Lower leg skin (tissue), 3 donors: ENCODE measurements around the gene TXNDC15.

Experiments used
- POLR2A ChIP-seq, 2 donors: fragments of 450-650 bp; IDR thresholded peaks; one replicate each; pipeline ENCODE4 v1.6.1; 2016 to 2017; ENCODE audit warnings: antibody characterized with exemption in 2 of 2, mild to moderate bottlenecking in 1 of 2, moderate library complexity in 1 of 2
- TF ChIP-seq, protein P1 (sequence below), 3 donors: fragments of 450-650 bp; IDR thresholded peaks; one replicate each; pipeline ENCODE4 v1.5.1; 2016; ENCODE audit warnings: antibody characterized with exemption in 3 of 3, mild to moderate bottlenecking in 3 of 3, moderate library complexity in 2 of 3

DNA sequence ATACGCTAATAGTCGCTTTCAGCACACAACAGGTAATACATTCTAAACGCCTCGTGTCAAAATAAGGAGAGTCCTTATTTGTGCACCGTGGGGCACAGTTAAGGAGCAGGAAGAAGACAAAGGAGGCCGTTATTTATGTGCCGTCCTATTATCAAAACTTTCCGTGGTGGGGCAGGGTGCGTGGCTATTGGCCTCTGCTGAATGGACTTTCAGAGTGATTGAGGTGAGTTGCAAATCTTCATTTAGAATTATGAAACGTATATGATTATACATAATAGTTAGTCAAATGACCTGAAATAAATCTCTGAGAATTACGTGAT is 27.6 kb upstream of the TXNDC15 start:
- TF ChIP-seq, protein P1, sequence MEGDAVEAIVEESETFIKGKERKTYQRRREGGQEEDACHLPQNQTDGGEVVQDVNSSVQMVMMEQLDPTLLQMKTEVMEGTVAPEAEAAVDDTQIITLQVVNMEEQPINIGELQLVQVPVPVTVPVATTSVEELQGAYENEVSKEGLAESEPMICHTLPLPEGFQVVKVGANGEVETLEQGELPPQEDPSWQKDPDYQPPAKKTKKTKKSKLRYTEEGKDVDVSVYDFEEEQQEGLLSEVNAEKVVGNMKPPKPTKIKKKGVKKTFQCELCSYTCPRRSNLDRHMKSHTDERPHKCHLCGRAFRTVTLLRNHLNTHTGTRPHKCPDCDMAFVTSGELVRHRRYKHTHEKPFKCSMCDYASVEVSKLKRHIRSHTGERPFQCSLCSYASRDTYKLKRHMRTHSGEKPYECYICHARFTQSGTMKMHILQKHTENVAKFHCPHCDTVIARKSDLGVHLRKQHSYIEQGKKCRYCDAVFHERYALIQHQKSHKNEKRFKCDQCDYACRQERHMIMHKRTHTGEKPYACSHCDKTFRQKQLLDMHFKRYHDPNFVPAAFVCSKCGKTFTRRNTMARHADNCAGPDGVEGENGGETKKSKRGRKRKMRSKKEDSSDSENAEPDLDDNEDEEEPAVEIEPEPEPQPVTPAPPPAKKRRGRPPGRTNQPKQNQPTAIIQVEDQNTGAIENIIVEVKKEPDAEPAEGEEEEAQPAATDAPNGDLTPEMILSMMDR (IDR thresholded peaks at IDR 0.05) = no peak
- TF ChIP-seq POLR2A (IDR thresholded peaks at IDR 0.05) = no peak
